HG03439 (cell line): ENCODE measurements around the gene HENMT1.
A peak's percentile ranks its signal among the peaks of the same experiment; 100 is the strongest.
"Not testable (repeated sequence)": the region's sequence is repeated elsewhere in the genome, so short reads cannot be mapped to it uniquely, and the experiment has no call there.

Experiments used
- ATAC-seq: cut with Tn5 transposase; IDR thresholded peaks from one replicate; pipeline ENCODE4 v1.9.1; 2021; ENCODE audit warnings: mild to moderate bottlenecking, moderate library complexity; ENCODE audit not compliant: unreplicated experiment

HENMT1 gene

DNA sequence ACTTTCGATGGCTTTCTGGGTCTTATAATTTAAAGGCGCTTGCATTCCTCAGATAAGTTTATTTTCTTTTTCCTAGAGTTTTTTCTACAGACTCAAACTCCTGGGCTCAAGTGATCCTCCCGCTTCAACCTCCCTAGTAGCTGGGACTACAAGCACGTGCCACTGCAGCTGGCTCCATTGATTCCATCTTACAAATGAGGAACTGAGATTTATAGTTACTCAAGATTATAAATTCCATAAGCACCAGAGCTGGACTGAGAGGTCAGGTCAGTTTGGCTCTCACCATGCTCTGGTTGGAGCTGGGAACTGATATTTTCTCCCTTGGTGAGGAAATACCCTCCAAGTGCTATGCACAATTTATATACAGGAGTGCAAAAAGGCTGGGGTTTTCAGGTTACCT lies 17.8 kb upstream of the HENMT1 start:
- ATAC-seq, result no peak

GRCh38 chr1:108671143-108671542 lies 10.2 kb upstream of the HENMT1 start:
- ATAC-seq, result no peak

- no peak for ATAC-seq
These were observed 9.4 kb upstream of the HENMT1 start for GRCh38 chr1:108670131-108670773.

DNA sequence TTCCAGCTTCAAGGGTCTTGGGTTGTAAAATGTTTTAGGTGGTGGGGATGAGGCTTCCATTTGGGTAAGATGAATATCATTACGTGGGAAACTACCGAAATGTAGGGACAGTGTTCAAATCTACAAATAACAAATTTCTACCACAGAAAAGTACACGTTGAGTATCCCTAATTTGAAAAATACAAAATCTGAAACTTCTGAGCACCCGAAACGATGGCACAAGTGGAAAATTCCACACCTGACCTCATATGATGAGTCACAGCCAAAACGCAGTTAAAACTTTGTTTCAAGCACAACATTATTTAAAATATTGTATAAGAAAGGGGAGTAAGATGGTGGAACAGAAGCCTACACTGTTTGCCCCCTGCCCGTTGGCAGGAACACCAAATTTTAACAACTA lies 8.8 kb upstream of the HENMT1 start:
- ATAC-seq, result no peak

- no peak for ATAC-seq
These were observed 7.9 kb upstream of the HENMT1 start for GRCh38 chr1:108668777-108669176.

- not testable (repeated sequence) for ATAC-seq
These were observed 6.5 kb upstream of the HENMT1 start for GRCh38 chr1:108667422-108667821.

DNA sequence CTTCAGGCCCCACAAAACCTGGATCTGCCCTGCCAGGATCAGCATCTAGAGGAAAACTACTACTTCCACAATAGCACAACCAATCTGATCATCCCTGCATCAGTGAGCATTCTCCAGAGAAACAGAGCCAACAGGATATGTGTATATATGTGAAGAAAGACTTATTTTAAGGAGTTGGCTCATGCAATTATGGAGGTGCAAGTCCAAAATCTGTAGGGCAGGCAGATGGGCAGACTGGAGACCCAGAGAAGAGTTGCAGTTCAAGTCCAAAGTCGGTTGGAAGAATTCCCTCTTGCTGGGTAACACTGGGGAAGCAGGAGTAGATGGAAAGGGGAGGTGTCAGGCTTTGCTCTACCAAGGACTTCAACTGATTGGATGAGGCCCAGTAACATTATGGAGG lies 4.9 kb upstream of the HENMT1 start:
- no peak for ATAC-seq

DNA sequence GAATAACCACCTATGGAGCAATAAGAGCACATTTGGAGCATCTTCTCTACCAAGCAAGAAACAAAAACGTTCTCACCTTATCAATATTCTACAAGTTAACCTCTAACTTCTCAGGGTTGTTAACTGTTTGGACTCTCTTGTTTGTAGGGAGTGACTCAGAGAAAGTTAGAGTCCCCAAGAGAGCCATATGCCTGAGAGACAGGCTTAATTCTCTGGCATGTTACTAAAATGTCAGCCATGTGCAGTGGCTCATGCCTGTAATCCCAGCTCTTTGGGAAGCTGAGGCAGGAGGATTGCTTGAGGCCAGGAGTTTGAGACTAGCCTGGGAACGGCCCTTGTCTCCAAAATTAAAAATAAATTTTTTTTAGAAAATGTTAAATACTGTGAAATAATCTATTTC lies 4.2 kb upstream of the HENMT1 start:
- no peak for ATAC-seq

DNA sequence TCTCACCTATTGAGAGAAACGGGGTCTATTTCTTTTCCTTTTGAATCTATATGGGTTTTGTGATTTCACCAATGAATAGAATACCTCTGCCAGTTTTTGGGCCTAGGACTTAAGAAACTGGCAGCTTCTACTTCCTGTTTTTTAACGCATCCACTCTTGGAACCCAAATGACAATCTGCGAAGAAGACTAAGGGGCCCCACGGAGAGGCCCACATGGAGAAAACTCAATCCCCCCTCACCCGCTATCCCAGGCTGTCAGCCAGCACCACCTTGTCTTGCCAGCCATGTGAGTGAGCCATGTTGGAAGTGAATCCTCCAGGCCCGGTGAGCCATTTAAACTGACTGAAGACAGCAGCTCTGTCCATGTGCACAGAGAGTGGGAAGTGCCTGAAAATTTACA lies 3.6 kb upstream of the HENMT1 start:
- ATAC-seq, result no peak

GRCh38 chr1:108663074-108663473 lies 2.2 kb upstream of the HENMT1 start:
- no peak for ATAC-seq

DNA sequence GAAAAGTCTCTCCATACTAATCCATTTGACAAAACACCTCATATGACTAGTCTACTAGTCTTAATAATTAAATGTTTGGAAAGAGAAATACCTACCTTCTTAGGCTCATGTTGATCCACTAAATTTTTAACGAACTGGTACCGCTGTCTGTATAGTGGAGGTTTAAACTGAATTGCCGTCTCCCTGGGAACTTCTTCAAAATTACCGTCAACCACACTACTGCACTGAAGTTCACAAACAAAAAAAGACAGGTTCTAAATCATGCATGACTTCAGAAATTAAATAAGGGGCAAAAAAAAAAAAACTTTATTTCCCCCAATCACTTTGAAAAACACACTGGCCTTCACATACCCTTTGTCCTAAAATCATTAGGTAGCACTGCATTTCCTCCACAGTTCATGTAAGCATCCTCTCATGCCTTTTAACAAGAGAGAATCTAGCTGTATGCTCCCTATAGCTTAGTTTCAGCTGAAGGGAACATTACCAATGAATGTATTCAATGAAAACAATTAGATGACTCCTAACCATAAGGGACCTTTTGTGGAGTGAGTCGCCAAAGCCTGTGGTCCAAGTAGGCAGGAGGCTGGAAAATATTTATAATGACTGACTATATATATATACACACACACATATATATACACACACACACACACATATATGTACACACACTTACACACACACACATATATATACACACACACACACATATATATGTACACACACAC lies 3.4 kb downstream of the HENMT1 start:
- ATAC-seq, result no peak

DNA sequence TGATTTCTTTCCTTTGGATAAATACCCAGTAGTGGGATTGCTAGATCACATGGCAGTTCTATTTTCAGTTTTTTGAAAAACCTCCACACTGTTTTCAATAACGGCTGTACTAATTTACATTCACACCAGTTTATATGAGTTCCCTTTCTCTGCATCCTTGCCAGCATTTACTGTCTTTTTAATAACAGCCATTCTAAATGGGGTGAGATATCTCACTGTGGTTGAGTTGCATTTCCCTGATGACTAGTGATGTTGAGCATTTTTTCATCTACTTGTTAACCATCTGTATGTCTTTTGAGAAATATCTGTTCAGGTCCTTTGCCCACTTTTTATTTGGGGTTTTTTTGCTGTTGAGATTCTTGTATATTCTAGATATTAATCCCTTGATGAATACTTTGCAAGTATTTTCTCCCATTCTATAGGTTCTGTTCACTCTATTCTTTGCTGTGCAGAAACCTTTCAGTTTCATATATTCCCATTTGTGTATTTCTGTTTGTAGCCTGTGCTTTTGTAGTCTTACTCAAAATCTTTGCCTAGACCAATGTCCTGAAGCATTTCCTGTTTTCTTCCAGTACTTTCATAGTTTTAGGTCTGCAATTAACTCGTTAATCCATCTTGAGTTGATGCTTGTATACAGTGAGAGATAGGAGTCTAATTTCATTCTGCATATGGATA lies 7.3 kb downstream of the HENMT1 start:
- no peak for ATAC-seq

GRCh38 chr1:108646648-108647269 lies 14.1 kb downstream of the HENMT1 start:
- no peak for ATAC-seq

- no peak for ATAC-seq
These were observed 14.6 kb downstream of the HENMT1 start for GRCh38 chr1:108646265-108646647.

DNA sequence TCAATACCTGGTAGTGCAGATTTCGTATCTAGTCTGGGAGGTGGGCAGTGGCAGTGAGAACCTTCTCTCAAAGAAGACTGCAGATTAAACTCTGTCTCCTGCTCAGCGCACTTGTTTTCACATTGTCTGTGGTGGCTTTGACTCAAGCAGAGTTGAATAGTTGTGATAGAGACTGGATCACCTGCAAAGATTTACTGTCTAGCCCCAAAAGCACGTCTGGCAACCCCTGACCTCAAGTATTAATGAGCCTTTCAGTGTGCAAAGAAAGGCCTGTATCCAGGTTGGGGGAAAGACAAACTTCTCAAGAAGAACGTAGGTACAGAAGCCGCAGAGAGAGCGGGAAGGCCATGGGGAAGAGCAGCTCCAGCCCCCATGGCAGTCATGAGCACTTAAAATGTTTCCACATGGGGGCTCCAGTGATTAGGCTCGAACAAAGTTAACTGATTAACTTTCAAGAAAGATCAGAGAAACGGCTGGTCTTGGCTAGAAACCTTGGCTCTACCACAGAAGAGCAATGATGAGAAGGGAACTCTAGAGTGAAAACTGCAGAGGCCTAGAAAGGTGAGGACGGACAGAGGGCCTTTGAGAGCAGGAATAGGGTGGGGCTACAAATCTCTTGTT lies 15.2 kb downstream of the HENMT1 start:
- no peak for ATAC-seq

DNA sequence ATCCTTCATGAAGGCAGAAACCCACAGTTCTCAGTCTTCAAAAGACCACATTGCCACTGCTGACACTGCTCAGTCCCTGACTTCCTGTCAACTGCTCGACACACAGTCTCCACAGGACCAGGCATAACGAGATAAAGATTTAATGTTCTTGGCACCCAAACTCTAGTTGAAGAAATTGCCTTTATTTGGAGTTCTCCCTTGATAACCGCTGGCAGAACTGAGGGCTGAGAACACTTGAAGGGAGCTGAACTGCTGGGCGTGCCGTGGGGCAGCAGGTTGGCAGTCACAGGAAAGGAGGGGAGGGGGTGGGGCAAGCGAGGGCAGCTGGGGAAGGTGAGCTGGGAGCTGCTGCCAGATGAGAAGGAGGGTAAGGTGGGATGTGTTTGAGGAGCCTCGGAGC lies 15.9 kb downstream of the HENMT1 start:
- no peak for ATAC-seq

GRCh38 chr1:108643492-108644335 lies 17.2 kb downstream of the HENMT1 start:
- peak; percentile 69 for ATAC-seq

DNA sequence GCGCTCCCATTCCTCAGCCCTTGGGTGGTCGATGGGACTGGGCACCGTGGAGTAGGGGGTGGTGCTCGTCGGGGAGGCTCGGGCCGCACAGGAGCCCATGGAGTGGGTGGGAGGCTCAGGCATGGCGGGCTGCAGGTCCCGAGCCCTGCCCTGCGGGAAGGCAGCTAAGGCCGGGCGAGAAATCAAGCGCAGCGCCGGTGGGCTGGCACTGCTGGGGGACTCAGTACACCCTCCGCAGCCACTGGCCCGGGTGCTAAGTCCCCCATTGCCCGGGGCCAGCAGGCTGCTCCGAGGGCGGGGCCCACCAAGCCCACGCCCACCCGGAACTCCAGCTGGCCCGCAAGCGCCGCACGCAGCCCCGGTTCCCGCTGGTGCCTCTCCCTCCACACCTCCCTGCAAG lies 20.0 kb downstream of the HENMT1 start:
- ATAC-seq, result not testable (repeated sequence)

DNA sequence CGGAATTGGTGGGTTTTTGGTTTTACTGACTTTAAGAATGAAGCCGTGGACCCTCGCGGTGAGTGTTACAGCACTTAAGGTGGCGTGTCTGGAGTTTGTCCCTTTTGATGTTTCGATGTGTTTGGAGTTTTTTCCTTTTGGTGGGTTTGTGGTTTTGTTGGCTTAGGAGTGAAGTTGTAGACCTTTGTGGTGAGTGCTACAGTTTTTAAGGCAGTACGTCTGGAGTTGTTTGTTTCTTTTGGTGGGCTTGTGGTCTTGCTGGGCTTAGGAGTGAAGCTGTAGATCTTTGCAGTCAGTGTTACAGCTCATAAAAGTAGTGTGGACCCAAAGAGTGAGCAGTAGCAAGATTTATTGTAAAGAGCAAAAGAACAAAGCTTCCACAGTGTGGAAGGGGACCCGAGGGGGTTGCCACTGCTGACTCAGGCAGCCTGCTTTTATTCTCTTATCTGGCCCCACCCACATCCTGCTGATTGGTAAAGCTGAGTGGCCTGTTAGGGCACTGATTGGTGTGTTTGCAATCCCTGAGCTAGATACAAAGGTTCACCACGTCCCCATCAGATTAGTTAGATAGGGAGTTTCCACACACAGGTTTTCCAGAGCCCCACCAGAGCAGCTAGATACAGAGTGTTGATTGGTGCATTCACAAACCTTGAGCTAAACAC lies 20.9 kb downstream of the HENMT1 start:
- ATAC-seq, result no peak

DNA sequence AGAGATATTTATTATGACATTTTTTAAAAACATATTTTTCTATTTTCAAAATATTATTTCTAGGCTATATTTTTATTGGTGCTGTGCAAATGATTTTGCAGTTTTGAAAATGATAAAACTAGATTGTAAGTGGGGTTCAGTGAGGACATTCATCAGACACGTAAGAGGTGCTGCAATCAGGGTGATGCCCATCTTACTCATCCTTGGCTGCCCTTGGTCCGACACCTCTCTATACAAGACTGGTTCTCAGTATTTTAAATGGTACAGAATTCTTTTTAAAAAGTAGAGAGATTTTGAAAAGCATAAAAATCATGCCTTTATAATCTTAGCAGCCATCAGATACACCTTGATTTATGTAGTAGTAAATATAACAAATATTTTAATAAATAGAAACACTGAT lies 24.0 kb downstream of the HENMT1 start:
- ATAC-seq, result no peak
